Measurements from ENCODE around the gene CAMTA1.

- TF ChIP-seq POLR2AphosphoS5 (IDR thresholded peaks at IDR 0.05; ENCODE audit: insufficient read depth in 1 of 2, low read depth in 1 of 2): no peak
- TF ChIP-seq, protein P1, sequence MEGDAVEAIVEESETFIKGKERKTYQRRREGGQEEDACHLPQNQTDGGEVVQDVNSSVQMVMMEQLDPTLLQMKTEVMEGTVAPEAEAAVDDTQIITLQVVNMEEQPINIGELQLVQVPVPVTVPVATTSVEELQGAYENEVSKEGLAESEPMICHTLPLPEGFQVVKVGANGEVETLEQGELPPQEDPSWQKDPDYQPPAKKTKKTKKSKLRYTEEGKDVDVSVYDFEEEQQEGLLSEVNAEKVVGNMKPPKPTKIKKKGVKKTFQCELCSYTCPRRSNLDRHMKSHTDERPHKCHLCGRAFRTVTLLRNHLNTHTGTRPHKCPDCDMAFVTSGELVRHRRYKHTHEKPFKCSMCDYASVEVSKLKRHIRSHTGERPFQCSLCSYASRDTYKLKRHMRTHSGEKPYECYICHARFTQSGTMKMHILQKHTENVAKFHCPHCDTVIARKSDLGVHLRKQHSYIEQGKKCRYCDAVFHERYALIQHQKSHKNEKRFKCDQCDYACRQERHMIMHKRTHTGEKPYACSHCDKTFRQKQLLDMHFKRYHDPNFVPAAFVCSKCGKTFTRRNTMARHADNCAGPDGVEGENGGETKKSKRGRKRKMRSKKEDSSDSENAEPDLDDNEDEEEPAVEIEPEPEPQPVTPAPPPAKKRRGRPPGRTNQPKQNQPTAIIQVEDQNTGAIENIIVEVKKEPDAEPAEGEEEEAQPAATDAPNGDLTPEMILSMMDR (IDR thresholded peaks at IDR 0.05): no peak
Measured at GRCh38 chr1:7652061-7652460, 866.8 kb downstream of the CAMTA1 start.
